ENCODE results near the gene IFITM5. TPM values are rescaled to one million over a fixed set of nuclear protein-coding genes. Genes with fewer than 3 reads are reported as not detected.

IFITM5 gene
- total and polyA plus RNA-seq, 10 donors: not detected

DNA sequence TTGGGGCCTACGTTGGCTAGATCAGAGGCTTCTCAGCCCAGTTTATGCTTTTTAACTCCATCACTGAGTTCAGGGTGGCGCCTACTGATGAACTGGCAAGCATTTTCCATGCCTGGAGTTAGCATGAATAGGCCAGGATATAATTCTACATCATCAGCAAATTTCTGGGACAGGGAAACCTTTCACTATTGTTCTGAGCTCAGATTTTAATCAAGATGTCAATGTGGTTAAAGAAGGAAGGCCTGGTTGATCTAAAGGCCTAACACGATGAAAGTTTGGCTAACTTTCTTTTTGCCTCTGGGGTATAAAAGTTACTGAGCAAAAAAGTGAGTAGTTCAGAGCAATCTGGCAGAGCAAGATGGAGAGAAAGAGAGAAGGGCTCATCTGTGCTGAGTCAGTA lies 43.0 kb upstream of the IFITM5 start:
- Histone ChIP-seq H3K4me3 (no peak overlapping the region), H3K27me3 (replicated peaks in 1 of 7) (no peaks in the 10 kb centered on the region), H3K27ac (peak overlapping the region in 6 of 8 donors; percentile 15 to 66 (median 42)), H3K4me1 (peaks cover 0 to 31% (median 10%) of the 10 kb centered on the region in 6 donors), H3K36me3 (no peaks in the 10 kb centered on the region), H3K9me3 (no peaks in the 10 kb centered on the region)
- no peak for TF ChIP-seq POLR2A (IDR thresholded peaks at IDR 0.05)
- no peak for TF ChIP-seq POLR2AphosphoS5 (IDR thresholded peaks at IDR 0.05)
- TF ChIP-seq, protein P1, sequence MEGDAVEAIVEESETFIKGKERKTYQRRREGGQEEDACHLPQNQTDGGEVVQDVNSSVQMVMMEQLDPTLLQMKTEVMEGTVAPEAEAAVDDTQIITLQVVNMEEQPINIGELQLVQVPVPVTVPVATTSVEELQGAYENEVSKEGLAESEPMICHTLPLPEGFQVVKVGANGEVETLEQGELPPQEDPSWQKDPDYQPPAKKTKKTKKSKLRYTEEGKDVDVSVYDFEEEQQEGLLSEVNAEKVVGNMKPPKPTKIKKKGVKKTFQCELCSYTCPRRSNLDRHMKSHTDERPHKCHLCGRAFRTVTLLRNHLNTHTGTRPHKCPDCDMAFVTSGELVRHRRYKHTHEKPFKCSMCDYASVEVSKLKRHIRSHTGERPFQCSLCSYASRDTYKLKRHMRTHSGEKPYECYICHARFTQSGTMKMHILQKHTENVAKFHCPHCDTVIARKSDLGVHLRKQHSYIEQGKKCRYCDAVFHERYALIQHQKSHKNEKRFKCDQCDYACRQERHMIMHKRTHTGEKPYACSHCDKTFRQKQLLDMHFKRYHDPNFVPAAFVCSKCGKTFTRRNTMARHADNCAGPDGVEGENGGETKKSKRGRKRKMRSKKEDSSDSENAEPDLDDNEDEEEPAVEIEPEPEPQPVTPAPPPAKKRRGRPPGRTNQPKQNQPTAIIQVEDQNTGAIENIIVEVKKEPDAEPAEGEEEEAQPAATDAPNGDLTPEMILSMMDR (IDR thresholded peaks at IDR 0.05 in 8 of 11, conservative IDR thresholded peaks at IDR 0.05 in 3 of 11): no peak
- no peak for DNase-seq
- intact Hi-C loops (cut with DNase I; ENCODE audit: low total_unique reads): no loop called here
- 66 to 69% (median 68%) methylated on average over 3 of the region's 3 CpGs for WGBS, 5 donors

DNA sequence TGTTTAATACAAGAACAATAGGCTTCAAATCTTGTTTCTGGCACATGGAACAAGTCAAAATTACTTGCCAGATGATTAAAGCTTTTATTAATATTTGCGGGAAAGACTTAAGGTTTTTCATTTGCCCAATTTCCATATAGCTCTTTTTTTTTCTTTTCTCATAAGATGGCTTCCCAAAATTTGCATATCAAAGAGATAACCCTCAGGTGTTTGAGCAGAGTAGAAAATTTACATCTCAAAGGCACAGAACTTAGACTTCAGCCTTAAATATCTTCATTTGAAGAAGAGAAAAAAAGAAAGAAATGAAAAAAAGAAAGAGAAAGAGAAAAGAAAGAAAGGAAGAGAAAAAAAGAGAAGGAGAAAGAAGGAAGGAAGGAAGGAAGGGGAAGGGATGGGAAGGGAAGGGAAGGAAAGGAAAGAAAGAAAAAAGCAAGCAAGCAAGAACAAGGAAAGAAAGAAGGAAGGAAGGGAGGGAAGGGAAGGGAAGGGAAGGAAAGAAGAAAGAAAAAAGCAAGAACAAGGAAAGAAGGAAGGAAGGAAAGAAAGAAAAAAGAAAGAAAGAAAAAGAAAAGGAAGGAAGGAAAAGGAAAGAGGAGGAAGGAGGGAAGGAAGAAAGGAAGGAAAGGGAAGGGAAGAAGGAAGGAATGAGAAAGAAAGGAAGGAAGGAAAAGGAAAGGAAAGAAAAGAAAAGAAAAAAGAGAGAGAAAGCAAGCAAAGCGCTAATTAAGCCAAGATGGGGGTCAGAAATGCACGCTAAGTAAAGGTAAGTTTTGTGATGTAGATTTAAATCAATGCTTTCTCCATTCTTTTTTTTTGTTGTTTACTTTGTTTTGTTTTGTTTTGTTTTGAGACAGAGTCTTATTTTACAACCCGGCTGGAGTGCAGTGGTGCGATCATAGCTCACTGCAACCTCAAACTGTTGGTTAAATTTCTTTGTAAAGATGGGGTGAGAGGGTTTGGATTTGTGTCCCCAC lies 41.5 kb upstream of the IFITM5 start:
- intact Hi-C loops (cut with DNase I; ENCODE audit: low total_unique reads): no loop called here
- Histone ChIP-seq H3K27ac (peak overlapping the region in 4 of 8 donors; percentile 42 to 66 (median 46)), H3K27me3 (replicated peaks in 1 of 7) (no peaks in the 10 kb centered on the region), H3K9me3 (no peaks in the 10 kb centered on the region), H3K4me1 (peaks cover 11 to 46% (median 24%) of the 10 kb centered on the region in 6 donors), H3K36me3 (no peaks in the 10 kb centered on the region), H3K4me3 (no peak overlapping the region)
- WGBS, 5 donors: 67 to 89% (median 82%) methylated on average over 4 to 5 of the region's 5 CpGs
- TF ChIP-seq, protein P1 (IDR thresholded peaks at IDR 0.05 in 8 of 11, conservative IDR thresholded peaks at IDR 0.05 in 3 of 11): no peak
- no peak for TF ChIP-seq POLR2AphosphoS5 (IDR thresholded peaks at IDR 0.05)
- no peak for TF ChIP-seq POLR2A (IDR thresholded peaks at IDR 0.05)
- no peak for DNase-seq

DNA sequence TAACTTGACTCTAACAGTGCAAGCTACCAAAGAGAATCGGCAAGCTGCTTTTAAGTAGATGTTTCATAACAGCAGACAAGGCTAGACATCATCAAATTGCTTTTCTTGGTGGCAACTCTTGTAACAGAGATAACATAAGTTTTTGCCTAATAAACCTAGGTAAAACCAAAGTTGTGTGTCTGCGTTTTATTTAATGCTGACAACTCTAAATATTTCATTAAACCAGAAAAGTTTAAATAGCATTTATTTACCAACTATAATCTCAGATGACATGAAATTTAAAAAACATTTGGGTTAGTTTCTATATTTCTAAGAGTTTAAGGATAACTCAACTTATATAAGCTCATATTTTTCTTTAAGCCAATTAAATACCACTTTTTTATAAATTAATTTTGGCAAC lies 40.6 kb upstream of the IFITM5 start:
- TF ChIP-seq POLR2A (IDR thresholded peaks at IDR 0.05) (no peak), POLR2AphosphoS5 (IDR thresholded peaks at IDR 0.05) (no peak)
- TF ChIP-seq, protein P1 (IDR thresholded peaks at IDR 0.05 in 8 of 11, conservative IDR thresholded peaks at IDR 0.05 in 3 of 11): no peak
- H3K4me1 ChIP-seq: peaks cover 11 to 52% (median 31%) of the 10 kb centered on the region in 6 donors
- no peak overlapping the region for H3K4me3 ChIP-seq
- no peaks in the 10 kb centered on the region for H3K36me3 ChIP-seq
- 91 to 98% (median 96%) methylated on average over 2 of the region's 2 CpGs for WGBS, 5 donors
- no peaks in the 10 kb centered on the region for H3K9me3 ChIP-seq
- no peak for DNase-seq
- H3K27me3 ChIP-seq (replicated peaks in 1 of 7): no peaks in the 10 kb centered on the region
- no peak overlapping the region for H3K27ac ChIP-seq
- intact Hi-C loops (cut with DNase I; ENCODE audit: low total_unique reads): no loop called here

DNA sequence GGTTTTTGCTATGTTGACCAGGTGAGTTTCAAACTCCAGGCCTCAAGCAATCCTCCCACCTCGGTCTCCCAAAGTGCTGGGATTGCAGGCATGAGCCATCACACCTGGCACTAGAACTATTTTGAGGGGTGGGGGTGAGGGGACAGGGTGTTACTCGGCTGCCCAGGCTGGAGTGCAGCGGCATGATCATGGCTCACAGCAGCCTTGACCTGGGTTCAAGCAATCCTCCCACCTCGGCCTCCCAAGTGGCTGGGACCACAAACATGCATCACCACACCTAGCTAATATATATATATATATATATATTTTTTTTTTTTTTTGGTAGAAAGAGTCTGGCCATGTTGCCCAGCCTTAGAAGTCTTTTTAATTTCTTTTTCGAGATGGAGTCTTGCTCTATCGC lies 38.4 kb upstream of the IFITM5 start:
- Histone ChIP-seq H3K9me3 (no peaks in the 10 kb centered on the region), H3K27ac (peak overlapping the region in 5 of 8 donors; percentile 27 to 75 (median 74)), H3K27me3 (replicated peaks in 1 of 7) (no peaks in the 10 kb centered on the region), H3K4me1 (peaks cover 11 to 58% (median 31%) of the 10 kb centered on the region in 6 donors), H3K36me3 (no peaks in the 10 kb centered on the region), H3K4me3 (no peak overlapping the region)
- intact Hi-C loops (cut with DNase I; ENCODE audit: low total_unique reads): no loop called here
- peak; percentile 33 for DNase-seq
- TF ChIP-seq POLR2AphosphoS5 (IDR thresholded peaks at IDR 0.05) (no peak), POLR2A (IDR thresholded peaks at IDR 0.05) (no peak)
- TF ChIP-seq, protein P1 (IDR thresholded peaks at IDR 0.05 in 8 of 11, conservative IDR thresholded peaks at IDR 0.05 in 3 of 11): no peak
- WGBS, 5 donors: 90 to 96% (median 94%) methylated on average over 6 of the region's 6 CpGs

Data from spleen (tissue), 11 donors.